Measurements from ENCODE around the gene COL4A2.

DNA sequence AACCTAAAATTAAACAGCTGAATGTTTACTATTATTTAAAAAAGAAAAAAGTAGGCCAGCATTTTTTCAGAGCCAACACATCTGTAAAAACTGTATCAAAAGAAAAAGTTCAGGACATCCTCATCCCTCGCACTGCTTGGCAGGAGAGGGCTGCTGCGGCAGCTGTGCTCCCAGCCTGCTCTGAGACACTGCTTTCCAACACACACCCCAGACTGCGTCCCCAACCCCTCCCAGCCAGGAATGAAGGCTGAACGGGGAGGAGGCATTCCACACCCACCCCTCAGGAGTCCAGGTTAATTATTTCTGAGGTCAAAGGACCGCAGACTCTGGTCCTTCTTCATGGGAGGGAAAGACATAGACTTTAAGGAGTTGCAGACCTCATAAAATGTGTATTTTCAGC lies 43.2 kb upstream of the COL4A2 start:
- no peak for TF ChIP-seq CTCF (tag by site-specific recombination; IDR thresholded peaks at IDR 0.05)
- TF ChIP-seq PATZ1 (tag by site-specific recombination; IDR thresholded peaks at IDR 0.05), result no peak
- no peak for TF ChIP-seq ZNF184 (tag by site-specific recombination; IDR thresholded peaks at IDR 0.05)
- no peak for TF ChIP-seq ZNF10 (tag by site-specific recombination; IDR thresholded peaks at IDR 0.05)
- TF ChIP-seq, protein P1, sequence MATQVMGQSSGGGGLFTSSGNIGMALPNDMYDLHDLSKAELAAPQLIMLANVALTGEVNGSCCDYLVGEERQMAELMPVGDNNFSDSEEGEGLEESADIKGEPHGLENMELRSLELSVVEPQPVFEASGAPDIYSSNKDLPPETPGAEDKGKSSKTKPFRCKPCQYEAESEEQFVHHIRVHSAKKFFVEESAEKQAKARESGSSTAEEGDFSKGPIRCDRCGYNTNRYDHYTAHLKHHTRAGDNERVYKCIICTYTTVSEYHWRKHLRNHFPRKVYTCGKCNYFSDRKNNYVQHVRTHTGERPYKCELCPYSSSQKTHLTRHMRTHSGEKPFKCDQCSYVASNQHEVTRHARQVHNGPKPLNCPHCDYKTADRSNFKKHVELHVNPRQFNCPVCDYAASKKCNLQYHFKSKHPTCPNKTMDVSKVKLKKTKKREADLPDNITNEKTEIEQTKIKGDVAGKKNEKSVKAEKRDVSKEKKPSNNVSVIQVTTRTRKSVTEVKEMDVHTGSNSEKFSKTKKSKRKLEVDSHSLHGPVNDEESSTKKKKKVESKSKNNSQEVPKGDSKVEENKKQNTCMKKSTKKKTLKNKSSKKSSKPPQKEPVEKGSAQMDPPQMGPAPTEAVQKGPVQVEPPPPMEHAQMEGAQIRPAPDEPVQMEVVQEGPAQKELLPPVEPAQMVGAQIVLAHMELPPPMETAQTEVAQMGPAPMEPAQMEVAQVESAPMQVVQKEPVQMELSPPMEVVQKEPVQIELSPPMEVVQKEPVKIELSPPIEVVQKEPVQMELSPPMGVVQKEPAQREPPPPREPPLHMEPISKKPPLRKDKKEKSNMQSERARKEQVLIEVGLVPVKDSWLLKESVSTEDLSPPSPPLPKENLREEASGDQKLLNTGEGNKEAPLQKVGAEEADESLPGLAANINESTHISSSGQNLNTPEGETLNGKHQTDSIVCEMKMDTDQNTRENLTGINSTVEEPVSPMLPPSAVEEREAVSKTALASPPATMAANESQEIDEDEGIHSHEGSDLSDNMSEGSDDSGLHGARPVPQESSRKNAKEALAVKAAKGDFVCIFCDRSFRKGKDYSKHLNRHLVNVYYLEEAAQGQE (tag by site-specific recombination; IDR thresholded peaks at IDR 0.05), result no peak
- TF ChIP-seq OSR2 (tag by site-specific recombination; IDR thresholded peaks at IDR 0.05), result no peak
